Mesenteric fat pad (tissue), 1 donor: ENCODE results near the gene PDZK1. TPM values are rescaled to one million over a fixed set of nuclear protein-coding genes. Genes with fewer than 3 reads are reported as not detected.
"Not testable (repeated sequence)": the region's sequence is repeated elsewhere in the genome, so short reads cannot be mapped to it uniquely, and the experiment has no call there.

Experiments
- DNase-seq: peaks from one replicate; pipeline ENCODE4 v3.0.0-alpha.2; 2020; ENCODE audit warnings: low spot score
- total RNA-seq: library from RNA; stranded (reverse); fragmentation: NEBNext Ultra II Directional; extraction: Animal tissue kit (Norgen Biotek cat#: 25700); gene quantifications from one replicate; pipeline ENCODE4 v1.2.1, GENCODE V29; 2021
- donor health status: DM: yes; HTN: yes; CAD: no.

PDZK1 gene
- total RNA-seq, 1 donor from 2014 or later = not detected

GRCh38 chr1:145710291-145711027 is 3.3 kb upstream of the PDZK1 start:
- no peak for DNase-seq

GRCh38 chr1:145708063-145708462 is 895 bp upstream of the PDZK1 start:
- DNase-seq = no peak

- no peak for DNase-seq
These were observed 993 bp downstream of the PDZK1 start for GRCh38 chr1:145706086-145706664.

- no peak for DNase-seq
These were observed 1.5 kb downstream of the PDZK1 start for GRCh38 chr1:145705622-145706021.

DNA sequence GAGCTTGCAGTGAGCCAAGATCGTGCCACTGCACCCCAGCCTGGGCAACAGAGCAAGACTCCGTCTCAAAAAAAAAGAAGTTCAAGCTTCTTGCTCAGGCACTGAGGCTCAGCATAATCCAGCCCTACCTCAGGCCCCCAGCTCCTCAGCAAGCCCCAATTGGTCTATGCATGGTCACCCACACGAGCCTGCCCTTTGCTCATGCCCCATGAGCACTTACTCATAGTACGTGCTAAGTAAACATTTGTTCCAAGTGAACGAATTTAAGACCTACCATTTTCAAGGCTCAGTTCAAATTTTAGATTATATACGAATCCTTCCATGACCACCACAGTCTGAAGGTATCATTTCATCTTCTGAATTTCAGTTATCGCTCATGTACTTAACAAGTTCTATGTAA is 4.3 kb downstream of the PDZK1 start:
- DNase-seq = no peak

DNA sequence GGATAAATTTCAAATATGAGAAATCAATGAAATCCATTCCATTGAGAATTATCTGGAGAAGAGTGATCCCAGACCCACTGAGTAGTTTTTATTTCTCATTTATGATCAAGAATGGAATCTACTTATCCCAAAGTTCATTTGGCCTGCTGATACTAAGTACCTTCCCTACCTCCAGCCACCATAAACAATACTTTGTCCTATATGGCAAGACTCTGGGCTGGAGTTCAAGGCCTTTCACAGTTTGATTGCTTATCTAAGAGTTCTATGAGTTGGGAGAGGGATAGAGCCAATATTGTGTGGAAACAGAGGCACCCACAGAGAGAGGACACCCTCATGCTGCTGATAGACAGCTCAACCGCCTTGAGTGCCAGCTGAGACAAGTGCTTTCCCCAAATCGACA is 5.1 kb downstream of the PDZK1 start:
- DNase-seq = no peak

DNA sequence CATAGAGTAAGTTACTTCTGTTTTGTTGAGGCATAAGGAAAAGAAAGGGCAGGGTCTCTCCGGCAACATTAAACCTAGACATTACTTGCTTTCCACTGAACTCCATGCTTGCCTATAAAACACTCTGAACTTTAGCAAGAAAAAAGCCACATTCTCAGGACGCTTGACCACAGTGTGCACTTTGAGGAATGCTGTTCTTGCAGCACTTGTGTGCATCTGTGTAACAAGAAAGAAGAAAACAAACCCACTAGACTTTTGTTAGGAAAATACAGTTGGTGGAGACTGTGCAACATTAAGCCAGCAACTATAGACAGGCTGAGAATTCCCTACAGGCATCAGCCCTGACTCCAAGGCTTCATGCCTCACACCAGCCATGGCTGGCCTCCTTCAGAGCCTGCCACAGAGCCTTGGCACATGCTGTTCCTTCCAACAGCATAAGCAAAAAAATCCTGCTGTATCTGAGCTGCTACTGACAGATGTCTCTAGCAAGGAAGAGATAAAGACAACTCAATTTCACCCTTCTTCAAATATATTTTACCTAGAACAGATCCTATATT is 5.8 kb downstream of the PDZK1 start:
- no peak for DNase-seq

DNA sequence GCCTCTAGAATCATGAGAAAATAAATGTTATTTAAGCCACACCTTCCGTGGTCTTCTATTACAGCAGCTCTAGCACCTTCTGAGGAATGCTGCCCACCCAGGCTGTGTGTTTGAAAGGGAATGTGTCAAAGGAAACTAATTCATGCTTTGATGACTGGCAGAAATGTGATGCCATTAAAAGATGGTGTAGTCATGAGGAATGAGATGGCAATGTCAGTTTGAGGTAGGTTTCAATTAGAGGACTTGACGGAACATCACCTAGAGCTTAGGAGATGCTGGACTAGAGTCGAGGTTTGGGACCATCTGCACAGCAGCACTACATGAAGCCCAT is 10.6 kb downstream of the PDZK1 start:
- no peak for DNase-seq

DNA sequence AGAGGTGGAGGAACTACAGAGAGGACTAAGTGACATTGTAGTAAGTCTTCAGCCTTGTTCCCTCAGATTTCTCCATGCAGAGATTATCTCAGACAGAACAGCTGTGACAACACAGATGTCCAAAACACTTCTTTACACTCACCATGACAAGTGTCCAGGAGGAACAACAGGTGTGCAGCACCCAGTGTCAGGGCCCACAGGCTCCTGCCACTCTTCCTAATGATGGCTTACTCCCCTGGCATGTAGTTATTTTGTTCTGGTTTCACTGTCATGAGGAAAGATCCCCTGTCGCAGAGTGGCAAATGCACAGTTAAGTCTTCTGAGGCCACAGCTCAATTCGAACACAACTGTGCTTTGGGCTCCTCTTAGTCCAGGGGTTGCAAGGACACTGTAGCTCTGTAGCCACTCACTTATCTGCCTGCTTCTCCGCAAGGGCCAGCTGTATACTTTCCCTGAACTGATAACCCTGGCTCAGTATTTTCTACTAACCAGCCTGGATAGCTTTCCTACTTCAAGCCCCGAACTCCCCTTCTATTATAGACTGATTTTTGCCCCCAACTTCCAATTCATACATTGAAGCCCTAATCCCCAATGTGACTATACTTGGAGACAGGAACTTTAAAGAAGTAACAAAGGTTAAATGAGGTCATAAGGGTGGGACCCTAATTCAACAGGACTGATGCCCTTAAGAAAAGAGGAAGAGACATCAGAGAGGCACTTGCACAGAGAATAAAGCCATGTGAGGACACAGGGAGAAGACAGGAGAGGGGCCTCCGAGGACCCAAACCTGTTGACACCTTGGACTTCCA is 11.1 kb downstream of the PDZK1 start:
- DNase-seq = no peak

- no peak for DNase-seq
These were observed 14.3 kb downstream of the PDZK1 start for GRCh38 chr1:145692785-145693443.

DNA sequence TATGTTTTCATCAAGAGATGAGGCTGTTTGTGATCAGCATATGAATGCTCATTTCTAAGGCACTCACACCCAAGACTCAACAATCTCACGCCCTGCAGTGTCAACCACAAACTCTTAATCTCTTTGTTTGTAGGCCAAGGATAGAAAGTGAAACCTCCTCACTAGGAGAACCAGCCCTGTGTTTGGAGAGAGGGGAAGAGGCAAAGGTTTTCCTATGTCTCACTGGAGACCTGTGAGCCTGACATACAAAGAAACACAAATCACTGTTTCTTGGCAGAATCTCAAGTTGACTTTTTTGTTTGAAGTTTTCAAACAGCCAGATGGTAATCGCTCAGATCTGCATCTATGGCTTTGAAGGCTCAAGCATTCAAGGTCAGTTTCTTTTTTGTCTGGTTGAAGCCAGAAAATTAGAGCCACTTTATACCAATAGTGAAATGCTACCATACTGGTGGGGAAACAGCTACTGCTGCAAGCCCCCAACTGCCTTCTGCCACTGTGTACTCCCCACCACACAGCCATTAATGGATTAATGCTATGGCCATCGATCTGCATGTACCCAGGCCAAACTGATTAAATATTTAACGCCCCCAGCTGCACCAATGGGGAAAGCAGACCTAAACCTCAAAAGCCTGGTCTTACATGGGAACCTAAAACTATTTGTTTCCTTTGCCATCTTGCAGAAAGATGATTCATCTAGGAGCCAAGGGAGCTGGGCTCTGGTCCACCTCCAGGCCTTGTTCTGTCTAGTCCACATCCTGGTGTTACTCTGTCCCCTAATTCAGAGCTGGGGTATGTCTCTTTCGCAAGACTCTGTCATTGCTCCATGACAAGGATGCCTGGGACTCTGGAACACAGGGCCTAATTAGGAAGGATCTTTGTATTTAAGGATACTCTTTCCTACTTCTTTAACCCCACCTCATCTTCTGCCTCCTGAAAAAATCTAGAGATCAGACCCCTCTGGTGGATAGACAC is 16.3 kb downstream of the PDZK1 start:
- DNase-seq = no peak

DNA sequence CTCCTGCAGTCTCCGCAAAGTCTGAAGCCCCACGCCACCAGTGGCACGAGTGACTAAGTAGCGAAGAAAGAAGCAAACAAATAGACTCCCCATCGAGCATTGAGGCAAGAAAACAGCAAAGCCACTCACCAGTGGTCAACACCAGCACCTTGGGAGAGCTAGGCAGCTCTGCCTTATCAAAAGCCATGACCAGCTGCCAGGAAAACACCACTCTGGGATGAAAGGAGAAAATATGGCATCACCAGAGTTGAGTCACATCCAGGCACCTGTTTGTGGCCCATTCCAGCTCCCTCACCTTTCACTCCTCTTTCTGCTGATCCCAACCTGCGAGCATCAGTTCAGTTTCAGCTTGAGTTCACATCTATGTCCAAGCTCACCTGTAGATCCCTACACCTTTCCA is 17.2 kb downstream of the PDZK1 start:
- DNase-seq = no peak

GRCh38 chr1:145688924-145689323 is 18.2 kb downstream of the PDZK1 start:
- no peak for DNase-seq

- no peak for DNase-seq
These were observed 18.8 kb downstream of the PDZK1 start for GRCh38 chr1:145688328-145688727.

DNA sequence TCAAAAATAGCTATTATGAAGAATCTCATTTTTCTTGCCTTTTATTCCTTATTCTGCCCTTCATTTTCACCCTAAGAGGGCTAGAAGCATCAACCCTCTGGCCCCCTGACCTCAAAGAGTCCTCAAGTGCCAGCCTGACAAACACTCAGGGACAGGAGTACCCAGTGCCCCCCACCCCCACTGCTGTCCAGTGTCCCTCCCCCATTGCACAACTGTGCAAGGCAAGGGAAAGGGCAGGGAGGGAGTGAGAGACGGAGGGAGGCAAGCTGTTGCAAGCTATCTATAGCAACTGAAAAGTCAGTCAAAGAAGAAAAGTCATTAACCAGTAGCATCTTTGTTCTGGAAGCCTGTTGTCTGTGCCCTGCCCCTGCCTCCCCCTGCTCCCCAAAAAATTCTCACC is 21.1 kb downstream of the PDZK1 start:
- DNase-seq = not testable (repeated sequence)

- not testable (repeated sequence) for DNase-seq
These were observed 22.3 kb downstream of the PDZK1 start for GRCh38 chr1:145684858-145685257.

GRCh38 chr1:145673217-145673616 is 34.0 kb downstream of the PDZK1 start:
- not testable (repeated sequence) for DNase-seq

GRCh38 chr1:145670995-145671745 is 36.0 kb downstream of the PDZK1 start:
- not testable (repeated sequence) for DNase-seq

- DNase-seq = not testable (repeated sequence)
These were observed 42.2 kb downstream of the PDZK1 start for GRCh38 chr1:145665015-145665414.

DNA sequence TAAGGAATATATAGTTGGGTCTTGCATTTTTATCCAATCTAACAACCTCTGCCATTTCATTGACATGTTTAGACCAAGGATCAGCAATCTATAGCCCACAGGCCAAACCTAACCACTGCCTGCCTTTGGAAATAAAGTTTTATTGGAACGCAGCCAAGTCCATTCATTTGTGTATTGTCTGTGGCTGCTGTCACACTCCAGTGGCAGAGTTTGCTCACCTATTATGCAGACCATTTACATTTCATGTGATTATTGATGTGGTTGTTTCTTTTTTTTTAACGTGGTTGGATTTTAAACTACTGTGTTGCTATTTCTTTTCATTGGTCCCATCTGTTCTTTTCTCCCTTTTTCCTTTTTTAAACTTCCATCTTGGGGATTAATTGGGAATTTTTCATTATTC is 44.7 kb downstream of the PDZK1 start:
- not testable (repeated sequence) for DNase-seq
